Activated naive CD4-positive, alpha-beta T cell (primary cell): Measurements from ENCODE around the gene XPO5.
A peak's percentile ranks its signal among the peaks of the same experiment; 100 is the strongest.
"Not testable (repeated sequence)": the region's sequence is repeated elsewhere in the genome, so short reads cannot be mapped to it uniquely, and the experiment has no call there.

Source experiments
- DNase-seq, 4 experiments: peaks; one replicate each; lab custom pipeline; 2025; lab: John Stamatoyannopoulos, UW

XPO5 gene

DNA sequence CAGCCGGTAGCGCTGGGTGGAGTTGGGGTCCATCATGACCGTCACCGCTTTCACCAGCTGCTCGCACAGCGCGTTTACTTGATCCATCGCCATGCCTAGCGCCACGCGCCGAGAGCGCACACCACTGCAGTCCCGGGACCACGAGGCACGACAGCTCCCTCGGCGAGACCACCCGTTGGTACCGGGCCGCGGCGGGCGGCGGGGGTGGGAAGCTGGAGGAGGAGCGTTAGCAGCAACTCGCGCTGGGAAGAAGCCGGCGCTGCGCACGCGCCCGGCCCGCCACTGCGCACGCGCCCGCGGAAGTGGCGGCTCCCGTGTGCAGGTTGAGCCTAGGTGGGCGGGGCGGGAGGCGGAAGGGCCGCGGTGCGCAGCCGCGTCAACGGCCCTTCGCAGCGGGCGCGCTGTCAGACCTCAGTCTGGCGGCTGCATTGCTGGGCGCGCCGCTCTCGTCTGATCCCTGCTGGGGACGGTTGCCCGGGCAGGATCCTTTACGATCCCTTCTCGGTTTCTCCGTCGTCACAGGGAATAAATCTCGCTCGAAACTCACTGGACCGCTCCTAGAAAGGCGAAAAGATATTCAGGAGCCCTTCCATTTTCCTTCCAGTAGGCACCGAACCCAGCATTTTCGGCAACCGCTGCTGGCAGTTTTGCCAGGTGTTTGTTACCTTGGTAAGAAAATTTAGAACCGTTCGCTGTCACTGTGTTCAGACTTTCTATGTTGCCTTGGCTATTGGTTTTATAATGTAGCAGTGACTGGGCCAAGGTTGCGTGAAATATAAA is at the start of gene XPO5, which contains the start of gene POLH:
Gene XPO5 (minus strand): TSS at position 267 of the 780 bp plus-strand sequence. CDS start 174 bp downstream, at position 93.
Gene POLH (plus strand): TSS at position 414 of the 780 bp plus-strand sequence. CDS start 6,135 bp downstream, outside the sequence.
- DNase-seq = peak; percentile 62 to 88 (median 80)

DNA sequence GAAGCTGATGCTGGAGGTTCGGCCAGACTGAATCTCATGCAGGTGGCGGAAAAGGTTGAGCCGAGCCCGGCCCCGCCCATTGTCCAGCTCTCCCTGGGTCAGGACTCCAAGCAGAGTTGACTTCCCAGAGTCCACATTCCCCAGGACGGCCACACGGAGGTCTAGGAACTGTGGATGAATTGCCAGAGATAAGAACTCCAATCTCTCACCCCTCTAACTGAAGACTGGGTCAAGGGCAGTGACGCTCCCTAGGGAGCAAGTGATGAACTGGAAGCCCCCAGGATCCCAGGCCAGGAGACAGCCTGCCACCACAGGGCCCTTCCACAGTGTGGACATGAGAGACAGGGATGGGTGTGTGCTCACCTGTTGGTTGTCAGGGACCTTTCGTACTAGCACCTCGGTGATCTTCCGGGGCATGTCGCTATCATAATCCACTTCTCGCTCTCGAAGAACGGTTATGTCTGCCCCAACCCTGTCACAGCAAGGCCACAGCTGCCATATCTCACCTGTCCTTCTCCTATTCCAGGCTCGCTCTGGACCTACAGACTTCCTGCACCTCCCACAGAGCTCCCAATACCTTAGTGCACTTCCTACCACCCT is 49.7 kb upstream of the XPO5 start:
- DNase-seq = no peak

DNA sequence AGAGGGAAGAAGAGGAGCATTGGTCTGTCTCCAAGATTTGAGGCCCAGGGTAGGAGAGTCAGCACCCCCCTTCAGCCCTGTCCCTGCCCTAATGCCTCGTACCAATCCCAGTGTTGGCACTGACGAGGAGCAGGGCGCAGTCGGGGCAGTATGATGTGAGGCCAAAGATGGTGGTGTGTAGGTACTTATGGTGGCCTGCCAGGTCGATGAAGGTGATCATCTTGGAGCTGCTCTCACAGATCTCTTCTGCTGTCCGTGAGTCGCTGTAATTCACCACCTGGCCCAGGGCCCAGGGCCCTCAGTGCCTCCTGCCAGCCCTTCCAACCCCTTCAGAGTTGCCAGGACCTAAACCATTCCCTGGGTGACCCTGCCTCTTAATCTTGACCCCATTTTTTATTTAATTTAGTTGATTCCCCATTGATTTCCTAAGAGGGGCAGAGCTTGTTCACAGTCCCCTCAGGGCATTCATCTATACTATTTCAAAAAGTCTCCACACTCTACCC is 49.0 kb upstream of the XPO5 start:
- no peak for DNase-seq

DNA sequence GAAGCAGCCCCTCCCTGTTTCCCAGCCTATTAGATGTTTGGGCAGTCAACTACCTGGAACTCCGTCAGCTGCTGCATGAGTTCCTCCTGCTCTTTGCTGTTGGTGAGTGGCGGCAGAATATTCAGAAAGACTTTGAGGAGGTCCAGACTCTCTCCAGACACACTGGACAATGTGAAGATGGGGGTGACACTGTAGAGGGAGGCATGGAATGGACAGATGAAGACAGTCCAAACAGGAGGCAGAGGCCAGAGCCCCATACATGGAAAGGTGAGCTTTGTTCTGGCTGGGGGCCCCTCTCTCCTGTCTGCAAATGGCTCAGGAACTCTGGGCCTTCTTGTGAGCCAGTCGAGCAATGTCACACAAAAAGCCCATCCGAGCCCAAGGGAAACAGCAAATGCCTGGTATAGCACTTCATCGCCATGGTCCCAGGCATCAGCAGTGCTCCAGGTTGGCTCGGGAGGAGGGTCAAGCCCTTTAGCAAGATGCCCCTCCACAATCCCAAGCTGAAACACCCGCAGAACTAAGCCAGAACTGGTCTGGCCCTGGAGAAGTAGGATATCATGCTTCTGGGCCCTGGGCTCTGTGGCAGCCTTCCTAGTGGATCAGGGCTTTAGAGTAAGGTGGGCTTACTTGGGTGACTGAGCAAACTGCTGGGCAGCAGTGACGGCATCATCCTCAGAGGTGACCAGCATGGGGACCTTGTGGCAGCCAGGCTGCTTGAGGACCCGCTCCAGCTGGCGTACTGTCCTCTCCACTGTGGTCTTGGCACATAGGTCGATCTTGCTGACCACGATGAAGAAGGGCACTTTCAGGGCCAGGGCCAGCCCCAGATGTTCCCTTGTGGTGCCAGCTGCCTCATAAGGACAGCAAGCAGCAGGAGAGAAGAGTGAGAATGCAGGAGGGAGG is 48.3 kb upstream of the XPO5 start:
- no peak for DNase-seq

DNA sequence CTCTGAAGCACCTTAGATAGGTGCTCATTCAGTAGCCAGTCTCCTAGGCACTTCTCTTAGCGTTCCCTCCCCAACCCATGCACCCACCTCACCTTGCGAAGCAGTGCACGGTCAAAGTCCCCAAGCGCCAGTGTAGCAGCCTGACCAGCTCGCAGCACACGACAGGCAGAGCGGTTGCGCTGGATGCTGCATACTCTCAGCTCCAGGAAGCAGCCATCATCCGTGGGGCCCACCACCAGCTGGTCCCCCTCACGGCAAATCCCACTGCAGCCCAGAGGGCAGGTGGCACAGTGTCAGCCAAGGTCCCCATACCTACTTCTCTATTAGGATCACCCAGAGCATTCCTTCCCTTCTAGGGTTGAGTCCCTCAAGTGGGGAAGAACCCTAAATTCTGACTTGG is 46.7 kb upstream of the XPO5 start:
- no peak for DNase-seq

DNA sequence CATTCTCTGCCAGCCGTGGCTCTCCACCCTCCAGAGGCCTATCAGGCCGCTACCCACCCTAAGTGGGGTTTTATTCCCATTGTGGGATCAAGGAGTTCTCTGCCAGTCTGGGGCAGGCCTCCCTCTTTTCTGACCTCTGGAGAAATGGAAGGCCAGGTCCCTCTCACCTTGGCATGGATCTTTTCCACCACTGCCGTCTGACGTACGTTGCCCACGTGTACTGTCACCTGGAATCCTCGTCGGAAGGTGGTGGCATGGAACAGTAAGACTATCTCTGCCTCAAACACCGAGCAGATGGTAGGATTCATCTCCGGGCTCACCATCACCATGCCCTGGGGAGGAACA is 46.0 kb upstream of the XPO5 start:
- no peak for DNase-seq

DNA sequence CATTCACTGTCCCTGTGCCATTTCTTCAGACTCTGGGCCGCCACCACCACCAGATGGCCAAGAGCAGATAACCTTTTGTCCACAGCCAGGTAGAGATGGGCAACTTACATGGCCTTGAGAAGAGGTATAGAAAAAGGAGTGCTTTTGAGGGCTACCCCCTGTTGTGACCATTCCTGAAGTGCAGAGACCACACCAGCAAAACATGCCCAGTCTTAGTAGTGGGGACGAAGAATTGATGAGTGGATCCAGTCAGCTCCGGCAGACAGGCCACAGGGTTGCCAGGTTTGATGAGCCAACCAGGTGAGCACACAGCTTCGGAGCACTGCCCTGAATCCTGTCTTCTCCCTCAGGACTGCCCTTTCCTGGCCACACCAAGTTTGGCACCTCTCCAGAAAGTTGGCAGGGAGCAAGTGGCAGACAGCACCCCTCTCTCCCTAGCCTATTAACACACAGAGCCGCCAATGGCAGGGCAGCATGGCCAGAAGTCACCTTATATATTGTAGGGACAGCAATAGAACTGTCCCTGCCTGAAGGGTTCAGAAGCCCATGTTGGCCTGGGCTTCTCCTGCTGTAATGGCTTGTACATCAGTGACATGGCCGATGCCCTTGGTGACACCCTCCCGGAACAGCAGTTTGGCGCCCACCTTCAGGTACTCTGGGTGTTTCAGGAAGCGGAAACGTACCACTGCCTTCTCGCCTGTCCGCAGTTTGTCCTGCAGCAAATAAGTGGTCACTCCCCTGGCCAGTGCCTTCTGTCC is 45.4 kb upstream of the XPO5 start:
- DNase-seq = no peak

DNA sequence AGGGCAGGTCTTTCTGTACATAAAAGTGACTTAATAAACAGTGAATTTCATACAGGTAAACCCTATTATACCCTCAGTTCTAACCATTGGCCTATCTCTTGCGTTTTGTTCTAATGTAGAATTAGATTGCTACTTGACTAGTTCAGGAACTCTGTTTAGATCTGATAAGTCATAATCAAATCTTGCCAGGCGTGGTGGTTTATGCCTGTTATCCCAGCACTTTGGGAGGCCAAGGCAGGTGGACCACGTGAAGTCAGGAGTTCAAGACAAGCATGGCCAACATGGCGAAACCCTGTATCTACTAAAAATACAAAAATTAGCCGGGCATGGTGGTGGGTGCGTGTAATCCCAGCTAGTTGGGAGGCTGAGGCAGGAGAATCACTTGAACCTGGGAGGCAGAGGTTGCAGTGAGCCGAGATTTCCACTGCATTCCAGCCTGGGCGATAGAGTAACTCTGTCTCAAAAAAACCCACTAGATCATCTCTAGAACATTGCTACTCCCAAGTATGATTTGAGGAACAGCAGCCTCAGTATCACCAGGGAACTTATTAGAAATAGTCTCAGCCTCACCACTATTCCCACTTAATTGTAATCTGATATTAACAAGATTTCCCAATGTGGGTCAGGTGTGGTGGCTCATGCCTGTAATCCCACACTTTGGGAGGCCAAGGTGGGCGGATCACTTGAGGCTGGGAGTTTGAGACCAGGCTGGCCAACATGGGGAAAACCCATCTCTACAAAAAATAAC is 41.1 kb upstream of the XPO5 start:
- DNase-seq = no peak

DNA sequence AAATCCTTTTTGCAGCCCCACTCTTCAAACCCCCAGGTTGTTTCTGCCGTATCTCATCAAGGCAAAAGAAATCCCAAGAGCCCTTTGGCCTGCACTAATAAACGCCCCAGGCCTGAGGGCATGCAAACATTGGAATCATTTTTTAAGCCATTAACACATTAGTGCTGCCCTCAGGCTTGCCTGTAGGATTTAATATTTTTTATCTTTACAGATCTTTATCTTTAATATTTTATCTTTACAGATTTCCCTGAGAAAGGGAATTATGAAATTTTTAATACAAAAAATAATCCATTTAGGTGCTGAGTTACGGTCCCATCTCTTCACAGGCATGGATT is 38.5 kb upstream of the XPO5 start:
- DNase-seq = no peak

DNA sequence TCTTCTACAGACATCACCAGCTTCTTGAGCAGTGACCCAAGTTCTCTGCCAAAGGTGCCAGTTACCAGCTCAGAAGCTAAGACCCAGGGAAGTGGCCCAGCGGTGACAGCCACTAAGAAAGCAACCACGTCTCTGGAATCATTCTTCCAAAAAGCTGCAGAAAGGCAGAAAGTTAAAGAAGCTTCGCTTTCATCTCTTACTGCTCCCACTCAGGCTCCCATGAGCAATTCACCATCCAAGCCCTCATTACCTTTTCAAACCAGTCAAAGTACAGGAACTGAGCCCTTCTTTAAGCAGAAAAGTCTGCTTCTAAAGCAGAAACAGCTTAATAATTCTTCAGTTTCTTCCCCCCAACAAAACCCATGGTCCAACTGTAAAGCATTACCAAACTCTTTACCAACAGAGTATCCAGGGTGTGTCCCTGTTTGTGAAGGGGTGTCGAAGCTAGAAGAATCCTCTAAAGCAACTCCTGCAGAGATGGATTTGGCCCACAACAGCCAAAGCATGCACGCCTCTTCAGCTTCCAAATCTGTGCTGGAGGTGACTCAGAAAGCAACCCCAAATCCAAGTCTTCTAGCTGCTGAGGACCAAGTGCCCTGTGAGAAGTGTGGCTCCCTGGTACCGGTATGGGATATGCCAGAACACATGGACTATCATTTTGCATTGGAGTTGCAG is 38.0 kb upstream of the XPO5 start:
- no peak for DNase-seq

DNA sequence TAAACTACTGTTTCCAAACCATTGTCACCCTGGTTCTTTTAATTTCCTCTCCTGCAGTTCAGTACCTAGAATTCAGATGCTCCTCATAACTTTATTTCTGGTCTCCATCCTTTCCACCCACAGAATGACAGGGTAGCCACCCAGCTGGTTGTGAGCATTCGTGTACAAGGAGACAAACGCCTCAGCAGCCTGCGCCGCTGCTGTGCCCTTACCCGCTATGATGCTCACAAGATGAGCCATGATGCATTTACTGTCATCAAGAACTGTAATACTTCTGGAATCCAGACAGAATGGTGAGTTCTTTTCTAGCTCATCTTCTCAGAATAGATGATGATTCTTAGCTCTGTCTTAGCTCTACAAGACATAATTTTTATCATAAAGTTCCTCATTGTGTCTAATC is 34.6 kb upstream of the XPO5 start:
- no peak for DNase-seq

DNA sequence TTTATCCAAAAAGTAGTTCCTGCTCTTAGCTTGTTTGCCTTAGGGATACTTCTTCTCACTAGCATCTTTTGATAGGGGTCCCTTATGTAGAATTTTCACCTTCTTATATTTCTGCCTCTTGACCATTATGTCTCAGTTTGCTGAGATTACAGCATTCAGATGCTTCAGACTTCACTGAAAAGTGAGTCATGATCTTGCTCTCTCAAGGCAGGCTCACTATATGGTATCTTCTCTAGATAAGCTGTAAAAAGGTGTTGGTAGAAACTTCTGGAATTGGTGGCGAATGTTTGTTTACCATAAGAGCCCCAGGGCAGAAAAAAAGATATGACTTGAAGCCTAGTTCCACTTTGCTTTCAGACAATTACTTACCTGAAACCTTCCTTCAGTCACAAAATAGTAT is 33.6 kb upstream of the XPO5 start:
- DNase-seq = no peak

DNA sequence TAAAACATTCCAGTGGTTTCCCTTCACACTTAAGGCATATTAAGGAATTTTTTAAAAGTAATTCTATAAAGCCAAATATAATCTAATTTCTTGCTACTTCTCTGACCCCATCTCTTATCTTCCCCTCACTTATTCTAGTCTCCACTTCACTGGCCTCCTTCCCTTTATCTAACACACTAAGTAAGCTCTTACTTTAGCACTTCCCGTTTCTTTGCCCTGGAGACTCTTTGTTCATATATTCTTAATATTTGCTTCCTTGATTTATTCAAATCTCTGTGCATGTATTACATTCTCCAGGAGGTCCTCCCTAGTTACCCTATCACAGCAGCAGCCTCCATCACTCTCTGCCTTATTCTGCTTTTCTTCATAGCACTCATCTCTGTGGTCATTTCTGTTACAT is 33.0 kb upstream of the XPO5 start:
- no peak for DNase-seq

DNA sequence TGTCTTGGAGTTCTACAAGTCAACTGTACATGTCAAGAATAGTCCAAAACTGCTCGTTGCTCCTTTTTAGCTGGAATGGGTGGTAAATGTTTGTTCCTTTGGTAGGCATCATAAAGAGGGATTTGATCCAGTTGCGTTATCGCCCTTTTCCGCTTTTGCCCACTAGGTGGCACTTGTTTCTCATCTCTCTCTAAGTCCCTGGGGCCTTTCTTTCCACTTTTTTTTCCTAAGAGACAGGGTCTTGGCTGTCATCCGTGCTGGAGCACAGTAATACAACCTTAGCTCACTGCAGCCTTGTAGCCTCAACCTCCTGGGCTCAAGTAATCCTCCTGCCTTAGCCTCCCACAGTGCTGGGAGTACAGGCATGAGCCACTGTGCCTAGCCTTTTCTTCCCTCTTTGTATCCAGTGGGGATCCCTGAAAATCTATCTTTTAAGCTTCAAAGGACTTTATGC is 32.5 kb upstream of the XPO5 start:
- DNase-seq = peak in 3 of 4 experiments; percentile 12 to 32 (median 31)

DNA sequence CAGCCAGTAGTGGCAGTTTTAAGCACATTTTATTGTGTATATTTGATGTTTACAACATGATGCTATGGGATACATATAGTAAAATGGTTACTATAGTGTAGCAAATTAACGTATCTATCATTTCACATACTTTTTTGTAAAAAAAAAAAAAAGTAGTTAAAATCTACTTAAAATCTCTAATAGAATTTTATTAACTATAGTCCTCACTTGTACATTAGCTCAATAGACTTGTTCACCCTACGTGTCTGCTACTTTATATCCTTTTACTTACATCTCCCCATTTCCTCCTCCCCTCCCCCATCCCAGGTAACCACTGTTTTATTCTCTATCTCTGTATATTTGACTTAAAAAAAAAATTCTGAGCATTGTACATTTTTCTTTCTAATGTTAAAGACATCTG is 30.2 kb upstream of the XPO5 start:
- DNase-seq = no peak

DNA sequence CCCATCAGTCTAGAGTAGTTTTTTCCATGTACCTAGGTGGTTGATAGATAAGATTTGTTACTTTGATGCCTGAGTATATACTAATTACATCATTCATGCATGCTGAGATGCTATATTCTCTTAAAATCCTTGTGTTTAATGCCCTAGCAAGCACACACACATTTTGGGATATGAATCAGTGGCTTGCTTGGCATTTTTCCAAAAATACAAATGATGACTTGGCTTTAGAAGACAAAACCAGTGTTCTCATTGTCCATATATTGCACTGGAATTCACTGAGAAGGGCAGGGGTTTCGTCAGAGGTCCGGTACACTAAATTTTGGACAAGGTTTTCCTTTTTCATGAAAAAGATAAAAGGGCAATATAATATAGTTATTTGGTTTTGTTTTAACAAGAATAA is 28.3 kb upstream of the XPO5 start:
- no peak for DNase-seq

DNA sequence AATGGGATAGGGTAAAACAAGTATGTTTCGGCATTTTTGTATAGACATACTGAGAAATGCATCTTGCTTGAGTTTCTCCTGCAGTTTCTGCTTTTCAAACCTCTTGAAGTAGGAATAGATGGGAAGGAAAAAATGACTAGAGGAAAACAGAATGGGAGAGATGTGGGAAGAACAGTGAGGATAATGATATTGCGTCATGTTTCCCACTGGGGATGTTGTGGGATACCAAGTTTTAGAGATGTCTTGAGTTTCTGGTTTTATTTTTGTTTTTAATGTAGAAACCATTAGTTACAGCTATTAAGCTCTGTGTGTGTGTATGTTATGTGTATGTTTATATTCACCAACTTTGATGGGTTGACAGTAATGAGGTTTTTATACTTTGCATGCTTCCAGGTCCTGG is 24.8 kb upstream of the XPO5 start:
- no peak for DNase-seq

DNA sequence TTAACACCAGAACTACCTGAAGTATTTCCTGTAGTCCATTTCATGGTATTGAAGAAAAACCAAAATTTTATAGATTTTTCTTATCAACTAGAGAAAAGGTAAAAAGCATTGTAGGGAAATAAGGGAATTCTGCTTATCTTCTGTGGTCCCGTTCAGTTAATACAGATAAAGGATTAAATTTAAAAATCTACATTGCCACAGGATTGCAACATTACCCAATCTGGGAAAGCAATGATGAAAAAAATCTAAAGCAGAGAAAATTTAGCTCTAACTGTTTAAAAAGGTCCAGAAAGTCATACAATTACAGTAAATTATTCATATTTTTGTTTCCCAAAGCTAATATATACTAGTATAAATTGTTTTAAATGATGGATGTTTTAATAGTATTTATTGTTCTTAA is 18.1 kb upstream of the XPO5 start:
- DNase-seq = no peak

DNA sequence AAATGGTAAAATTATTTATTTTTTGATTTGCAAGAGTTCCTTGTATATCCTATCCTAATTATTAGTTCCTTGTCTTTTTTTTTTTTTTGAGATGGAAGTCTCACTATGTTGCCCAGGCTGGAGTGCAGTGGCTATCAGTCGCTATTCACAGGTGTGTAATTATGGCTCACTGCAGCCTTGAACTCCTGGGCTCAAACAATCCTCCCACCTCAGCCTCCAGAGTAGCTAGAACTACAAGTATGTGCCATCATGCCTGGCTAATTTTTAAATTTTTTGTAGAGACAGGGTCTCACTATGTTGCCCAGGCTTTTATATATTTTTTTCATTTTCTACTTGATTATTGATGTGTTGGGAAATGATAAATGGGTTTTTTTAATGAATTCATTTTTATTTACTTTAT is 13.7 kb upstream of the XPO5 start:
- DNase-seq = not testable (repeated sequence)

DNA sequence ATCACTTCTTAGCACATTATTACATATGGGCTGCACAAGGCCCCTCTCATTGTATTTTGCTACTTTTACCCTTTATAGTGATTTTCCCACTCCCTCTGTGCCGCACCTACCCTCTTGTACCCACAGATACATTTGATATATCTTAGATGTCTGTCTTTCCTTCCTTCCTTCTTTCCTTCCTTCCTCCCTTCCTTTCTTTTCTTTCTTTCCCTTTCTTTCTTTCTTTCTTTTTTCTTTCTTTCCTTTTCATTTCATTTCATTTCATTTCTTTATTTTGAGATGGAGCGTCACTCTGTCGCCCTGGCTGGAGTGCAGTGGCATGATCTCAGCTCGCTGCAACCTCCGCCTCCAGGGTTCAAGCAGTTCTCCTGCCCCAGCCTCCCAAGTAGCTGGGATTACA is 12.4 kb upstream of the XPO5 start:
- DNase-seq = no peak
